ENCODE measurements around the gene STAM2. TPM values are rescaled to one million over a fixed set of nuclear protein-coding genes. Genes with fewer than 3 reads are reported as not detected.

STAM2 gene
- total and polyA plus RNA-seq, 2 of the 13 experiments (the other 11 are each of a cell fraction or from before 2014, with no cell fraction given) = 14.7 to 24.1 TPM

- FAIRE-seq (no peak), ATAC-seq (no peak), DNase-seq (ENCODE audit: low spot score) (no peak)
- ChIA-PET CTCF (ENCODE audit: low intra/inter-chr PET ratio, low total read pairs) (no interaction called here), POLR2A (no interaction called here)
- Histone ChIP-seq H3K79me2 (ENCODE audit: insufficient read depth, low read length) (no peaks in the 10 kb centered on the region), H4K20me1 (ENCODE audit: insufficient read depth, low read length) (no peaks in the 10 kb centered on the region), H3K36me3 (replicated peaks in 1 of 2; ENCODE audit: control insufficient read depth in 1 of 2, insufficient read depth in 2 of 2, low read length in 2 of 2) (no peaks in the 10 kb centered on the region), H3K9me3 (ENCODE audit: low read length) (no peaks in the 10 kb centered on the region), H3K4me2 (ENCODE audit: low read depth, low read length) (no peak overlapping the region), H3K4me3 (replicated peaks in 1 of 3; ENCODE audit: insufficient read depth in 1 of 3, low read depth in 2 of 3, low read length in 3 of 3) (no peak overlapping the region), H3K4me1 (ENCODE audit: insufficient read depth, low read length) (peaks cover 17% of the 10 kb centered on the region), H2AFZ (ENCODE audit: low read length) (no peak overlapping the region), H3K27ac (ENCODE audit: extremely low read length, insufficient read depth, low read length) (no peak overlapping the region), H3K9ac (ENCODE audit: insufficient read depth, low read depth, low read length) (no peak overlapping the region), H3K27me3 (ENCODE audit: control insufficient read depth in 1 of 2, insufficient read depth in 2 of 2, low read length in 2 of 2) (peaks cover 0 to 1% of the 10 kb centered on the region in 2 experiments; a peak in 1 of 5 replicates)
- 27% methylated on average over 3 of the region's 3 CpGs for WGBS (ENCODE audit: low lambda C conversion rate)
- intact Hi-C loops (cut with micrococcal nuclease; ENCODE audit: unreplicated experiment) = no loop called here
- no TSS peak for BruUV-seq (replicated peaks)
- in situ Hi-C loops (cut with HindIII; ENCODE audit: extremely low pct_ligation_motif_present, low pct_unique_long_range_greater_than_20kb) = no loop called here
- no peak for TF ChIP-seq ZNF792 (CRISPR knock-in tag; IDR thresholded peaks at IDR 0.05)
- TF ChIP-seq HMGXB3 (CRISPR knock-in tag; IDR thresholded peaks at IDR 0.05; ENCODE audit: borderline replicate concordance) = no peak
- TF ChIP-seq, protein P1, sequence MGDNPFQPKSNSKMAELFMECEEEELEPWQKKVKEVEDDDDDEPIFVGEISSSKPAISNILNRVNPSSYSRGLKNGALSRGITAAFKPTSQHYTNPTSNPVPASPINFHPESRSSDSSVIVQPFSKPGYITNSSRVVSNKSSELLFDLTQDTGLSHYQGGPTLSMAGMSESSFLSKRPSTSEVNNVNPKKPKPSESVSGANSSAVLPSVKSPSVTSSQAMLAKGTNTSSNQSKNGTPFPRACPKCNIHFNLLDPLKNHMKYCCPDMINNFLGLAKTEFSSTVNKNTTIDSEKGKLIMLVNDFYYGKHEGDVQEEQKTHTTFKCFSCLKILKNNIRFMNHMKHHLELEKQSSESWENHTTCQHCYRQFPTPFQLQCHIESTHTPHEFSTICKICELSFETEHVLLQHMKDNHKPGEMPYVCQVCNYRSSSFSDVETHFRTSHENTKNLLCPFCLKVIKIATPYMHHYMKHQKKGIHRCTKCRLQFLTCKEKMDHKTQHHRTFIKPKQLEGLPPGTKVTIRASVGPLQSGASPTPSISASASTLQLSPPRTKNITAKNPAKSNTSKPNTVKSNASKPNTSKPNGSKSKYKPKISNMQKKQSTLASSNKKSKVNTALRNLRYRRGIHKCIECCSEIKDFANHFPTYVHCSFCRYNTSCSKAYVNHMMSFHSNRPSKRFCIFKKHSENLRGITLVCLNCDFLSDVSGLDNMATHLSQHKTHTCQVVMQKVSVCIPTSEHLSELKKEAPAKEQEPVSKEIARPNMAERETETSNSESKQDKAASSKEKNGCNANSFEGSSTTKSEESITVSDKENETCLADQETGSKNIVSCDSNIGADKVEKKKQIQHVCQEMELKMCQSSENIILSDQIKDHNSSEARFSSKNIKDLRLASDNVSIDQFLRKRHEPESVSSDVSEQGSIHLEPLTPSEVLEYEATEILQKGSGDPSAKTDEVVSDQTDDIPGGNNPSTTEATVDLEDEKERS (CRISPR knock-in tag; IDR thresholded peaks at IDR 0.05) = no peak
- no peak for TF ChIP-seq ZNF431 (CRISPR knock-in tag; IDR thresholded peaks at IDR 0.05; ENCODE audit: borderline replicate concordance, low read depth)
- no peak for TF ChIP-seq NRL (CRISPR knock-in tag; IDR thresholded peaks at IDR 0.05; ENCODE audit: borderline replicate concordance)
- TF ChIP-seq, protein P2, sequence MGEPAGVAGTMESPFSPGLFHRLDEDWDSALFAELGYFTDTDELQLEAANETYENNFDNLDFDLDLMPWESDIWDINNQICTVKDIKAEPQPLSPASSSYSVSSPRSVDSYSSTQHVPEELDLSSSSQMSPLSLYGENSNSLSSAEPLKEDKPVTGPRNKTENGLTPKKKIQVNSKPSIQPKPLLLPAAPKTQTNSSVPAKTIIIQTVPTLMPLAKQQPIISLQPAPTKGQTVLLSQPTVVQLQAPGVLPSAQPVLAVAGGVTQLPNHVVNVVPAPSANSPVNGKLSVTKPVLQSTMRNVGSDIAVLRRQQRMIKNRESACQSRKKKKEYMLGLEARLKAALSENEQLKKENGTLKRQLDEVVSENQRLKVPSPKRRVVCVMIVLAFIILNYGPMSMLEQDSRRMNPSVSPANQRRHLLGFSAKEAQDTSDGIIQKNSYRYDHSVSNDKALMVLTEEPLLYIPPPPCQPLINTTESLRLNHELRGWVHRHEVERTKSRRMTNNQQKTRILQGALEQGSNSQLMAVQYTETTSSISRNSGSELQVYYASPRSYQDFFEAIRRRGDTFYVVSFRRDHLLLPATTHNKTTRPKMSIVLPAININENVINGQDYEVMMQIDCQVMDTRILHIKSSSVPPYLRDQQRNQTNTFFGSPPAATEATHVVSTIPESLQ (CRISPR knock-in tag; conservative IDR thresholded peaks at IDR 0.05) = no peak
- no peak for TF ChIP-seq ZFP90 (CRISPR knock-in tag; IDR thresholded peaks at IDR 0.05; ENCODE audit: borderline replicate concordance)
- TF ChIP-seq, protein P3, sequence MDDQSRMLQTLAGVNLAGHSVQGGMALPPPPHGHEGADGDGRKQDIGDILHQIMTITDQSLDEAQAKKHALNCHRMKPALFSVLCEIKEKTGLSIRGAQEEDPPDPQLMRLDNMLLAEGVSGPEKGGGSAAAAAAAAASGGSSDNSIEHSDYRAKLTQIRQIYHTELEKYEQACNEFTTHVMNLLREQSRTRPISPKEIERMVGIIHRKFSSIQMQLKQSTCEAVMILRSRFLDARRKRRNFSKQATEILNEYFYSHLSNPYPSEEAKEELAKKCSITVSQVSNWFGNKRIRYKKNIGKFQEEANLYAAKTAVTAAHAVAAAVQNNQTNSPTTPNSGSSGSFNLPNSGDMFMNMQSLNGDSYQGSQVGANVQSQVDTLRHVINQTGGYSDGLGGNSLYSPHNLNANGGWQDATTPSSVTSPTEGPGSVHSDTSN (CRISPR knock-in tag; IDR thresholded peaks at IDR 0.05; ENCODE audit: borderline replicate concordance) = no peak
- no peak for TF ChIP-seq TRIM24 (CRISPR knock-in tag; IDR thresholded peaks at IDR 0.05)
- TF ChIP-seq, protein P4, sequence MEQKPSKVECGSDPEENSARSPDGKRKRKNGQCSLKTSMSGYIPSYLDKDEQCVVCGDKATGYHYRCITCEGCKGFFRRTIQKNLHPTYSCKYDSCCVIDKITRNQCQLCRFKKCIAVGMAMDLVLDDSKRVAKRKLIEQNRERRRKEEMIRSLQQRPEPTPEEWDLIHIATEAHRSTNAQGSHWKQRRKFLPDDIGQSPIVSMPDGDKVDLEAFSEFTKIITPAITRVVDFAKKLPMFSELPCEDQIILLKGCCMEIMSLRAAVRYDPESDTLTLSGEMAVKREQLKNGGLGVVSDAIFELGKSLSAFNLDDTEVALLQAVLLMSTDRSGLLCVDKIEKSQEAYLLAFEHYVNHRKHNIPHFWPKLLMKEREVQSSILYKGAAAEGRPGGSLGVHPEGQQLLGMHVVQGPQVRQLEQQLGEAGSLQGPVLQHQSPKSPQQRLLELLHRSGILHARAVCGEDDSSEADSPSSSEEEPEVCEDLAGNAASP (CRISPR knock-in tag; IDR thresholded peaks at IDR 0.05; ENCODE audit: borderline replicate concordance) = no peak
- no peak for TF ChIP-seq ZNF264 (CRISPR knock-in tag; IDR thresholded peaks at IDR 0.05)
- no peak for TF ChIP-seq JARID2 (CRISPR knock-in tag; IDR thresholded peaks at IDR 0.05; ENCODE audit: insufficient replicate concordance)
Measured at GRCh38 chr2:152221839-152222238, 46.3 kb upstream of the STAM2 start.
